ENCODE results near the gene SH3RF1.
"Not testable (repeated sequence)": the region's sequence is repeated elsewhere in the genome, so short reads cannot be mapped to it uniquely, and the experiment has no call there.

The SH3RF1 gene

DNA sequence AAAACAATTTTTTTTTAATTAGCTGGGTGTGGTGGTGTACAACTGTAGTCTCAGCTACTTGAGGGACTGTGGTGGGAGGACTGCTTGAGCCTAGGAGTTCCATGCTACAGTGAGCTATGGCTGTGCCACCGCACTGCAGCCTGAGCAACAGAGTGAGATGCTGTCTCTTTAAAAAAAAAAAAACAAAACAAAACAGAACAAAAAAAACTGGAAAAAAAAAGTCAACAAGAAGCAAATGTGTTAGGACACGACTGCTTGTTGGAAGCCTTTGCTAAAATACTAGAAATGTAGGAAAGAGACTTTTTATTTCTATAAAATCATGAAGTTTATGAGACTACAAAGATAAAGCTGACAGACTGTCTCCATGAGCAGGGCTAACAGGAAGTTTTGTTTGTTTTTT is 87.2 kb downstream of the SH3RF1 start:
- no peak for TF ChIP-seq Cebpa-rat (IDR thresholded peaks at IDR 0.05)
- H3K4me1 ChIP-seq: no peaks in the 10 kb centered on the region
- H3K9ac ChIP-seq: no peak overlapping the region
- no peak overlapping the region for H3K27ac ChIP-seq
- H3K4me2 ChIP-seq: no peak overlapping the region
- peaks cover 8% of the 10 kb centered on the region; the same call in 1 of the 2 replicates for H4K20me1 ChIP-seq
- H3K27me3 ChIP-seq: no peaks in the 10 kb centered on the region
- H3K9me3 ChIP-seq: no peaks in the 10 kb centered on the region
- no peaks in the 10 kb centered on the region for H3K36me3 ChIP-seq
- H3K4me3 ChIP-seq: no peak overlapping the region

DNA sequence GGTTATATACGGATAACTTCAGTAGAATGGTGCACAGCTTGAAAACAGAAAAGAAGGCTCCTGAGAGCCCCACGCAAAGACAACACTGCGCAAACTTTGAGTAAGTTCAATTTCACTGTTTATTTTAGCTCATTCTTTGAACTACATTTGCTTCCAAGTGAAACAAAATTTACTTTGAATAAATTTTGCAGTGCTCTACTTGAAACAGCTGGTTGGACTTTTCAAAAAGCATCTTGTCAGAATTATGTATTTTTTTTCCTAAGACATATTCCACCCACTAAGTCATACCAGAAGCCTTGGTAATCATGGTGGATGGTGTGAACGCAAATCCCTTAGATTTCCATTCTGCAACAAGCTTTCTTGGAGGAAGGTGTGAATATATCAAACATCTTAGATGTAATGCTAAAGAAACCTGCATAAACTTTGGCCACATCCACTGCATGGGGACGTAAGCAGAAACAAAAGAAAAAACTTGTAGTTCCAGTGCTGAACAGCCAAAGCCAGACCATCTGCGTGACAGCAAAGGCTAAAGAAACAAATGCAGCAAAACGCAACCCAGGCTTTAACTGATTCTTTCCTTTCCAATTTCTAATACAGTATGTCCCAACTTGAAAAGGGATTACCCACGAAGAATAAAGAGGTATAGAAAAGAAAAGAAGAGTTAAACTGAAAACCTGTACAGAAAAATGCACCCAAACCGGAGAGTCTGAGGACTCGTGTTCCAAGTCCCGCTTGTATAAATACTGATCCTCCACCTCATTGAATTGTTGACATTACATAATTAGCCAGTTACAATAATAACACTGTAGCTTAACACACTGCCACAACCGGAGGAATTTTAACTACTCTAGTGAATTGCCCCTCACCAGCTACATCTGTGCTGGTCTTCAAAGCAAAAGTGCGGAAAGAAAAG is 90.9 kb downstream of the SH3RF1 start:
- Histone ChIP-seq H4K20me1 (no peaks in the 10 kb centered on the region), H3K27ac (no peak overlapping the region), H3K4me1 (no peaks in the 10 kb centered on the region), H3K9me3 (no peaks in the 10 kb centered on the region), H3K4me2 (no peak overlapping the region), H3K4me3 (no peak overlapping the region), H3K27me3 (no peaks in the 10 kb centered on the region), H3K36me3 (no peaks in the 10 kb centered on the region), H3K9ac (no peak overlapping the region)
- no peak for TF ChIP-seq Cebpa-rat (IDR thresholded peaks at IDR 0.05)

DNA sequence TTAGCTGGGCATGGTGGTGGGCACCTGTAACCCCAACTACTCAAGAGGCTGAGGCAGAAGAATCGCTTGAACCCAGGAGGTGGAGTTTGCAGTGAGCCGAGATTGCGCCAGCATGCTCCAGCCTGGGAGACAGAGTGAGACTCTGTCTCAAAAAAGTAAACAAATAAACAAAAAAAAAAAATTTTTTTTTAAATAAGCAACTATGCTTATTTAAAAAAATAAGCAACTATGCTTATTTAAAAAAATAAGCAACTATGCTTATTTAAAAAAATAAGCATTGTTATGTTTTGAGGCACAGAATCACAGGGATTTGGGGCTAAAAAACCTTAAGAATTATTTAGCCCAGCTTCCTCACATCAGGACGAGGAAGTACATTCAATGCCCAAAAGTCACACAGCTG is 92.7 kb downstream of the SH3RF1 start:
- H3K27ac ChIP-seq, H4K20me1 ChIP-seq, H3K27me3 ChIP-seq, H3K9ac ChIP-seq, H3K4me3 ChIP-seq, H3K36me3 ChIP-seq, H3K4me2 ChIP-seq, H3K4me1 ChIP-seq, H3K9me3 ChIP-seq: not testable (repeated sequence)

DNA sequence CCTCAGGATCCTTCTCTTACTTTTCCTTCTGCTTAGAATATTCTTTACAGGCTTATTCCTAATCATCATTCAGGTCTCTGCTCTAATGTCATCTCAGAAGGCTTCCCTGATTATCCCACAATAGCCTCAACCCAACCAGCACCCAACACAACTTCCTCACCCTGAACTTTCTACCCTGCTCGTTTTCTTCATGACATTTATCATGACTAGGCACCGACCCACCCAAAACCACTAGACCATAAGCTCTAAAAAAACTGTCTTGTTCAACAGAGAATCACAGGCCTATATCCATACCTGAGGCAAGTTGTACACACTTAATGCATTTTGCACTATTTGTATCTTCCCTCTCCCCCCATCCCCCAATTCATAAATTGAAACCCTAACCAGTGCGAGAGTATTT is 95.3 kb downstream of the SH3RF1 start:
- H3K4me2 ChIP-seq: no peak overlapping the region
- no peaks in the 10 kb centered on the region for H3K9me3 ChIP-seq
- TF ChIP-seq Cebpa-rat (IDR thresholded peaks at IDR 0.05): no peak
- no peaks in the 10 kb centered on the region for H3K4me1 ChIP-seq
- H4K20me1 ChIP-seq: 0 out of 2 replicates have a peak, but pooled peaks cover 10% of the 10 kb centered on the region
- H3K27me3 ChIP-seq: no peaks in the 10 kb centered on the region
- no peak overlapping the region for H3K4me3 ChIP-seq
- H3K36me3 ChIP-seq: no peaks in the 10 kb centered on the region
- no peak overlapping the region for H3K9ac ChIP-seq
- no peak overlapping the region for H3K27ac ChIP-seq

DNA sequence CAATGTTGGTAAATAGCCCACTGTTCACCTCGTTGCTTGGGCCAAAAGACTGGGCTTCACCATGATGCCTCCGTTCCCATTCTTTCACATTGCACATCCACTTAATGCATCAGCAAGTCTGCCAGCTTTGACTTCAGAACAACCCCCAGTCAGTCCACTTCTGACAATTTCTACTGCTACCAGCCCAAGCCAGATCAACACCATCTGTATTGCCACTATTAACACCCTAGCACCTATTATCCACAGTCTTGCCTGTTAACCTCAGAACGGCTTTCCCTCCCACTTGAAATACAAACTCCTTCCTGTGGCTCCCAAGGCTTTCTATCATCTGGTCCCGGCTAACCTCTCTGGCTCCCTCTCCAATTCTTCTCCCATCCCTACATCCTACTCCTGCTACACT is 95.7 kb downstream of the SH3RF1 start:
- no peaks in the 10 kb centered on the region for H3K36me3 ChIP-seq
- no peak overlapping the region for H3K9ac ChIP-seq
- no peak overlapping the region for H3K4me3 ChIP-seq
- H3K9me3 ChIP-seq: no peaks in the 10 kb centered on the region
- TF ChIP-seq Cebpa-rat (IDR thresholded peaks at IDR 0.05): no peak
- no peak overlapping the region for H3K27ac ChIP-seq
- 0 out of 2 replicates have a peak, but pooled peaks cover 10% of the 10 kb centered on the region for H4K20me1 ChIP-seq
- no peaks in the 10 kb centered on the region for H3K27me3 ChIP-seq
- H3K4me1 ChIP-seq: no peaks in the 10 kb centered on the region
- no peak overlapping the region for H3K4me2 ChIP-seq

DNA sequence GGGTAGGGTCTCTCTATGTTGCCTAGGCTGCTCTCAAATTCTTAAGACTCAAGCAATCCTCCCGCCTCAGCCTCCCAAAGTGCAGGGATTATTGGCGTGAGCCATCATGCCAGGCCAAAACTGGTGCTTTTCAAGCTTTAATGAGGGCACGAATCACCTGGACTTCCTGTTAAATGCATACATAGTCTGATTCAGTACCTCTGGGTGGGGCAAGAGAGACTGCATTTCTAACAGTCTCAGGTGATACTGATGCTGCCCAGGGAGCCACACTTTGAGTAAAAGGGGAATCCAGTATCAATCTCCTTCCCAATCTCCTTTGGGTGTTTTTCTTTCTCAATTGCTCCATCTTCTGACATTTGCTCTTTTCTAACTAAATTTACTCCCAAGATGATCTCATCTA is 96.5 kb downstream of the SH3RF1 start:
- Histone ChIP-seq H4K20me1 (0 out of 2 replicates have a peak, but pooled peaks cover 10% of the 10 kb centered on the region), H3K4me3 (no peak overlapping the region), H3K27me3 (no peaks in the 10 kb centered on the region), H3K4me1 (no peaks in the 10 kb centered on the region), H3K27ac (no peak overlapping the region), H3K9me3 (no peaks in the 10 kb centered on the region), H3K36me3 (no peaks in the 10 kb centered on the region), H3K4me2 (no peak overlapping the region), H3K9ac (no peak overlapping the region)
- TF ChIP-seq Cebpa-rat (IDR thresholded peaks at IDR 0.05): no peak

DNA sequence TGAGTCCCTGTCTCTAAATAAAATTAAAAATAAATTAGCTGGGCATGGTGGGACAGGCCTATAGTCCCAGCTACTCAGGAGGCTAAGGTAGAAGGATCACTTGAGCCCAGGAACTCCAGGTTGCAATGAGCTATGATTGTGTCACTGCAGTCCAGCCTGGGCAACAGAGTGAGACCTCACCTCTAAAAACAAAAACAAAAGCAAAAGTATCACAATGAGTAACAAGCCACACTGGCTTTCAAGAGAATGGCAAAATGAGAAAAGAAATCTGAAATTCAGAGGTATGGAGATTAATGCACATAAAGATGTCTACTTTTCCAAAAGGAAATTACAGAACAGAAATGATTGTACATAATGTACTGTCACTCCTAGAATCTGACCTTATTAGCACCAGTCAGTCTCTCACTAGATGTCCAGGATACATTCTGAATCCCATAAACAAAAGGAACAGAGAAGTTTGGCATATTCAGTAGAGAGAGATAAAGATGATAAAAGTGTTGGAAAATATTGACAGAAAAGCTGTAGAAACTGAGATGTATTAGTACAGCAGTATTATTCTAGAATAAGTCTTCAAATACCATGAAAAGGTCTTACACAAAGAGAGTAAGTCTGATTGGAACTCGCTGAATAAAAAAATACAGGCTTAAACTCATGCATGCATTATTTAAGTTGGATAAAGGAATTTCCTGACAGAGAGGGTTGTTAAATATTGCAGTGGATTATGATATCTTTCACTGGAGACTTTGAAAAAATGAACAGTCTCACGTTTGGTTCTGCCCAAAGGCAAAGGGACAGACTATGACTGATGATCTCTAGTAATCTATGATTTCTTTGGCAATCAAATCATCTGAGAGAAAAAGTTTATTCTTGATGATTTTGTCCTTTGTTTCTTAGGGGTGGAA is 102.5 kb downstream of the SH3RF1 start:
- no peaks in the 10 kb centered on the region for H4K20me1 ChIP-seq
- H3K9me3 ChIP-seq: no peaks in the 10 kb centered on the region
- no peaks in the 10 kb centered on the region for H3K27me3 ChIP-seq
- no peaks in the 10 kb centered on the region for H3K36me3 ChIP-seq
- no peak overlapping the region for H3K4me3 ChIP-seq
- no peaks in the 10 kb centered on the region for H3K4me1 ChIP-seq
- no peak overlapping the region for H3K4me2 ChIP-seq
- no peak for TF ChIP-seq Cebpa-rat (IDR thresholded peaks at IDR 0.05)
- H3K27ac ChIP-seq: no peak overlapping the region
- no peak overlapping the region for H3K9ac ChIP-seq

DNA sequence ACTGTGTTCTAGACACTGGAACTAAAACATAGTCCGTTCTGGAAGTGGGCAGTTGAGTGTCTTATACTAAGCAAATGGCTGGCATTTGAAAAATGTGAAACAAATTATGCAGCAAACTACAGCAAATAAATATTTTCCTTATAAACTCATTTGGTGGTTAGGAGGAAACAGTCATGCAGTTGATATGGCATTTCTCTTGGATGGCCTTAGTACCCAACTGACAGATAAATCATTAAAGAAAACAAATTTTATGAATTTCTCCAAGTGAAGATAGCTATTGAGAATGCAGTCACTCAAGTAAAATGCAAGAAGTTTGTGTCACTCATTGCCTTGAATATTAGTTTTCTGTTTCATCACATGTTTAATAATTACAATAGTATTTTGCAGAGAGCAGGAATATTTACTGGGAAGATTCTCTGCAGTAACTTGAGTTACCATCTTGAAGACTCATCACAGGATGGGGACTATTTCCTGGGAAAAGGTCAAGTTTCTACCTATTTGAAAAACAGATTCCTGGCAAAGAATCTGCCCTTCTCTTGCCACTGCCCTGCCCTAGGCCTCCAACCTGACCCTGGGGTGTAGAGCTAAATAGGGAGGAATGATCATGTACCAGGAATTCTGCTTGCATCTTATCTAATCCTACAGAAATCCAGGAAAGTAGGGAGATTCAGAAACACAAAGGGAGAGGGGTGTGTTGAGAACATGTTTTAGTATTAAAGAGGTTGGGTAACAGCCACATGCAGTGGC is 105.9 kb downstream of the SH3RF1 start:
- H3K9me3 ChIP-seq: no peaks in the 10 kb centered on the region
- H3K4me1 ChIP-seq: no peaks in the 10 kb centered on the region
- H3K27me3 ChIP-seq: no peaks in the 10 kb centered on the region
- no peaks in the 10 kb centered on the region for H3K36me3 ChIP-seq
- H3K9ac ChIP-seq: no peak overlapping the region
- TF ChIP-seq Cebpa-rat (IDR thresholded peaks at IDR 0.05): no peak
- H3K4me3 ChIP-seq: no peak overlapping the region
- H4K20me1 ChIP-seq: no peaks in the 10 kb centered on the region
- no peak overlapping the region for H3K4me2 ChIP-seq
- no peak overlapping the region for H3K27ac ChIP-seq

DNA sequence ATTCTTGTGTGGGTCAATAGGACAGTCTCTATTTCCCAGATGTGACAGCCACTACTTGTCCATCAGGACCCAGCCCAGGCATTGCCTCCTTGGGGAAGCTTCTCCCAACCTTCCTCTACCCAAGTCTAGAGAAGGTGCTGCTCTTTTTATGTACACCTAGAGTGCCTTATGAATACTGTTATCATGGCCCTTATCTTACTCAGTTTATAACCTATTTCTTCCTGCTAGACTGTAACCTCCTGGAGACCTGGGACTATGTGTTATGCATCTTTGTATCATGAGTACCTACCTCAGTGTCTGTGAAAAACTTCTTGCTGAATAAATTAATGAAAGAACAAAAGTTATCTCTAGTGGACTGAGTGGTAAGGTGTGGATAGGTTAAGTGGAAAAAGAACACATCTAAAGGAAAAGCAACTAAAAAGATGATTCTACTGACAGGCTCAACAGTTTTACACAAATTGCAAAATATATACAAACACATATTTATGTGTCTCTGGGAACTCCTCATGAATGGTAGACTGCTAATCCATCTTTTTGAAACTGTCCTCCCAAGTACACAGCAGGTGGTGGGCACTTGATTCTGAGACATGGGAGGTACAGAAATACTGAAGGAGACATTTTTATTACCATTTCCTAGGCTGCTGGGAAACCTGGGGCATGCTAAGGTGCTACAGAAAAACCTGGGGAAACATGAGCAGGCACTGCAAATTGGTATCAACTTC is 106.6 kb downstream of the SH3RF1 start:
- Histone ChIP-seq H3K27me3 (no peaks in the 10 kb centered on the region), H3K4me1 (no peaks in the 10 kb centered on the region), H3K36me3 (no peaks in the 10 kb centered on the region), H3K4me3 (no peak overlapping the region), H3K27ac (no peak overlapping the region), H3K4me2 (no peak overlapping the region), H3K9me3 (no peaks in the 10 kb centered on the region), H4K20me1 (no peaks in the 10 kb centered on the region), H3K9ac (no peak overlapping the region)
- TF ChIP-seq Cebpa-rat (IDR thresholded peaks at IDR 0.05): no peak

Measured in BLaER1 (cell line).